CD4-positive, alpha-beta memory T cell (primary cell): Measurements from ENCODE around the gene KRT17. TPM values are rescaled to one million over a fixed set of nuclear protein-coding genes. Genes with fewer than 3 reads are reported as not detected.
A peak's percentile ranks its signal among the peaks of the same experiment; 100 is the strongest.

Source experiments
- CTCF ChIA-PET: fragments of 350-600 bp; sonication (Branson Sonifier 250); formaldehyde crosslinking; loops from one replicate; lab custom pipeline; 2021; ENCODE audit warnings: inconsistent platforms; ENCODE audit not compliant: partially characterized antibody; lab: Charles Lee
- POLR2A ChIA-PET: fragments of 350-600 bp; sonication (Branson Sonifier 250); formaldehyde crosslinking; loops from one replicate; lab custom pipeline; 2021; ENCODE audit not compliant: partially characterized antibody; lab: Charles Lee
- DNase-seq, 5 donors: peaks; one replicate each; pipeline versions ENCODE4 v3.0.0 to v3.0.0-alpha.2; 2020 to 2022; ENCODE audit warnings: mixed read lengths in 1 of 5
- H3K27ac ChIP-seq: one replicate; pipeline ENCODE4 v1.7.0; 2013; ENCODE audit warnings: low read depth, low read length
- H3K27me3 ChIP-seq: 2 replicates; pipeline ENCODE4 v1.7.0; 2013; ENCODE audit warnings: mild to moderate bottlenecking, low read length, moderate library complexity; ENCODE audit not compliant: insufficient read depth
- H3K36me3 ChIP-seq: 2 replicates; pipeline ENCODE4 v1.7.0; 2013; ENCODE audit warnings: mild to moderate bottlenecking, low read length, moderate library complexity; ENCODE audit not compliant: insufficient read depth
- H3K4me1 ChIP-seq: 2 replicates; pipeline ENCODE4 v1.7.0; 2013; ENCODE audit warnings: mild to moderate bottlenecking, low read length, moderate library complexity; ENCODE audit not compliant: insufficient read depth
- H3K4me3 ChIP-seq, 2 donors: one replicate each; pipeline ENCODE4 v1.7.0; 2013; ENCODE audit warnings: low read length in 2 of 2, mild to moderate bottlenecking in 1 of 2
- H3K9me3 ChIP-seq, 2 donors: one replicate each; pipeline ENCODE4 v1.7.0; 2013; ENCODE audit warnings: low read length in 2 of 2, control low read depth in 1 of 2; ENCODE audit not compliant: control insufficient read depth in 1 of 2
- H3K27ac Mint-ChIP-seq, 7 donors: one replicate each; pipeline ENCODE4 v1.8.0; 2020 to 2021; ENCODE audit warnings: mixed read lengths in 7 of 7, mild to moderate bottlenecking in 6 of 7, inconsistent platforms in 3 of 7, moderate library complexity in 3 of 7
- H3K27me3 Mint-ChIP-seq, 2 donors: one replicate each; pipeline ENCODE4 v1.8.0; 2020 to 2021; ENCODE audit warnings: mixed read lengths in 2 of 2
- H3K36me3 Mint-ChIP-seq, 2 donors: one replicate each; pipeline ENCODE4 v1.8.0; 2020 to 2021; ENCODE audit warnings: mixed read lengths in 2 of 2, inconsistent platforms in 1 of 2, mild to moderate bottlenecking in 1 of 2
- H3K4me1 Mint-ChIP-seq, 4 donors: one replicate each; pipeline ENCODE4 v1.8.0; 2020 to 2021; ENCODE audit warnings: mixed read lengths in 4 of 4, mild to moderate bottlenecking in 1 of 4
- H3K4me3 Mint-ChIP-seq, 8 donors: one replicate each; pipeline ENCODE4 v1.8.0; 2020 to 2021; ENCODE audit warnings: mixed read lengths in 8 of 8, mild to moderate bottlenecking in 7 of 8, moderate library complexity in 6 of 8, inconsistent platforms in 3 of 8
- H3K9me3 Mint-ChIP-seq, 8 donors: one replicate each; pipeline ENCODE4 v1.8.0; 2020 to 2021; ENCODE audit warnings: mixed read lengths in 8 of 8, mild to moderate bottlenecking in 5 of 8, inconsistent platforms in 3 of 8, moderate library complexity in 1 of 8
- intact Hi-C: fragments of 100-400 bp; cut with micrococcal nuclease; formaldehyde crosslinking; loops from one replicate; pipeline ENCODE4 v1.15.1; 2023
- polyA plus RNA-seq, 2 donors: library from polyadenylated mRNA; unstranded; fragments of 300-500 nt; fragmentation: Illumina TruSeq; gene quantifications; one replicate each; pipeline ENCODE4 v1.2.3, GENCODE V29; 2021
- total RNA-seq, 2 experiments: library from RNA; stranded (reverse); gene quantifications; one replicate each; pipeline ENCODE4 v1.2.3, GENCODE V29; 2021

Gene KRT17
- total and polyA plus RNA-seq, 4 experiments from 2014 or later = not detected

DNA sequence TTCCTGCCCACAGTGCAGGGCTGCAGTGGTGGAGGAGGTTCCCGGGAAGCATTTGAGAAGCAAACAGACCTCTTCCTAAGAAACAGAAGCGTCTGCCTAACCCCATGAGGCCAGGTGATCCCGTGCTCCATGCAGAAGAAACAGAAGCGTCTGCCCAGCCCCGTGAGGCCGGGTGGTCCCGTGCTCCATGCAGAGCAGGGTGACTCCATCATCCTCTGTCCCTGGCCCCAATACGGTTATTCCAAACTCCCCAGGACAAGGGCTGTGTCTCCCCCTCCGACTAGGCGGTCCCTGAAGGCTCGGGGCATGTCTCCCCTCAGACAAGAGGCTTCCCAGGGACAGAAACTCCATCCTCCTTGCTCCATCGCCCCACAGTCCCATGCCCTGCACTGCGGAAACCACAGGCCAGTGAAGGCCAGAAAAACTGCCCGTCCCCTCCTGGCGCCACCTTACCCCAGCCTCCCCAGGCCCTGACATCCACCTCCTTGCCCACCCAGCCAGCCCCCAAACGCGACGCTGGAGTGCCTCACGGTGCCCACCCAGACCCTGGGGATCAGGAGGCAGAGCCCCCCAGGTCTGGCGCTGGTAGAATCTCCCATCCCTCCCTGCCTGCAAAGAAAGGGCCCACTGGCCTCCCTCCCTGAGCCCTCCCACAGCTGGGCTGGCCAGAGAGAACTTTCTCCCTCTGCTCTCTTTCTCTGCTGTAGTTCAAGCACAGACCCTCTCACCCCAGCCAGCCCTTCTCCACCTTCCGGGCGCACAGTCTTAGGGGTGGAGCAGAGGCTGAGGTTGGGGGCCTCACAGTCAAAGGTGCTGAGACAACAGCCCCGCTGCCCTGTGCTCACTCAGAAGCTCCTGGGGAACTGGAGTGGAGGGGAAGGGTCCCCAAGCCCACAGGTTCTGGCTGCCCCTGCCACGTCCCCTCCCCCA is 30.6 kb upstream of the KRT17 start:
- no peak overlapping the region for H3K27ac ChIP-seq
- CTCF ChIA-PET = interaction anchor here (0.7 to 11.5 kb wide), 2 partner anchors 10 to 744 kb away, joined by 3 to 394 read pairs; no protein-coding TSS in a partner anchor
- no peaks in the 10 kb centered on the region for H3K36me3 ChIP-seq
- H3K4me3 ChIP-seq = no peak overlapping the region
- H3K4me1 ChIP-seq = no peaks in the 10 kb centered on the region
- no peak for DNase-seq
- intact Hi-C loops = no loop called here
- POLR2A ChIA-PET = no interaction called here
- Mint-ChIP-seq H3K36me3 (no peaks in the 10 kb centered on the region), H3K27me3 (peaks cover 0 to 2% of the 10 kb centered on the region in 2 donors), H3K9me3 (peaks cover 0 to 1% (median 0%) of the 10 kb centered on the region in 8 donors), H3K4me3 (no peak overlapping the region), H3K27ac (no peak overlapping the region), H3K4me1 (peaks cover 0 to 4% (median 0%) of the 10 kb centered on the region in 4 donors)
- H3K9me3 ChIP-seq = no peaks in the 10 kb centered on the region
- no peaks in the 10 kb centered on the region for H3K27me3 ChIP-seq

DNA sequence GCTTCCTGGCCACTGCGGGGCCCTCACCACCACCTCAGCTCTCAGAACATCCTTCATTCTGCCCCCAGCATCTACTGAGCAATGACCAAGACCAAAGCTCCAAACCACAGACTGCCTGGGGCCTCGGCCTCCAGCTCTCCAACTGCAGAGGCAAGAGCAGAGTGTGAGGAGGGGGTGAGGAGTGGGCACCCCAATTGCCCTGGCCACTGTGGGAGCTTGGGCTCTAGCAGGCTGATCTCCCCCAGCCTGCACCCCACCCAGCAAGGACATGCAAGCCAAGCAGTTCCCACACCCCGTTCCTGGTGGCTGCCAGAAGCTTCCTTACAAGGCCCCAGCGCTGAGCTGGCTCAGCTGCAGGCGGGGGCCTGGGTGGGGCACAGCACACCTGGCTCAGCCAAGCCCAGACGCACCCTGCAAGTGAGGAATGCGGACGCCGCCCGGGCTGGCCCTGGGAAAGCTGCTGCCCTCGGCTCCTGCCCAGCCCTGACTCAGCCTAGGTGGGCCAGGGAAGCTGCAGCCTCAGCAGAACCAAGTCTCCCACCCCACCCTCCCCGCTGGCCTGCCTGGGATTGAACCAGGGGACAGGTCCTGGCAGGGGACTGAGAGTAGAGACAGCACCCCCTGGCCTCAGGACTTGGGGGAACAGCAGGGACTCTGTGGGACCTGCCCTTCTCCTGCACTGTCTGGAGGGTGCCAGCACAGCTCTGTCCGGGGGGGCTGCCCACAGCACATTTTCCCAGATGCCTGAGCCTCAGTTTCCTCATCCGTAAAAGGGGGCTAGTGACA is 29.7 kb upstream of the KRT17 start:
- Histone ChIP-seq H3K27ac (no peak overlapping the region), H3K4me3 (no peak overlapping the region), H3K9me3 (no peaks in the 10 kb centered on the region), H3K27me3 (no peaks in the 10 kb centered on the region), H3K4me1 (no peaks in the 10 kb centered on the region), H3K36me3 (no peaks in the 10 kb centered on the region)
- Mint-ChIP-seq H3K27ac (no peak overlapping the region), H3K4me3 (no peak overlapping the region), H3K36me3 (no peaks in the 10 kb centered on the region), H3K4me1 (peaks cover 0 to 4% (median 0%) of the 10 kb centered on the region in 4 donors), H3K27me3 (peaks cover 0 to 2% of the 10 kb centered on the region in 2 donors), H3K9me3 (peaks cover 0 to 1% (median 0%) of the 10 kb centered on the region in 8 donors)
- intact Hi-C loops = no loop called here
- no peak for DNase-seq
- CTCF ChIA-PET = interaction anchor here (0.7 to 11.5 kb wide), 5 partner anchors 11 to 743 kb away, joined by 3 to 394 read pairs (median 3); no protein-coding TSS in a partner anchor
- POLR2A ChIA-PET = no interaction called here

DNA sequence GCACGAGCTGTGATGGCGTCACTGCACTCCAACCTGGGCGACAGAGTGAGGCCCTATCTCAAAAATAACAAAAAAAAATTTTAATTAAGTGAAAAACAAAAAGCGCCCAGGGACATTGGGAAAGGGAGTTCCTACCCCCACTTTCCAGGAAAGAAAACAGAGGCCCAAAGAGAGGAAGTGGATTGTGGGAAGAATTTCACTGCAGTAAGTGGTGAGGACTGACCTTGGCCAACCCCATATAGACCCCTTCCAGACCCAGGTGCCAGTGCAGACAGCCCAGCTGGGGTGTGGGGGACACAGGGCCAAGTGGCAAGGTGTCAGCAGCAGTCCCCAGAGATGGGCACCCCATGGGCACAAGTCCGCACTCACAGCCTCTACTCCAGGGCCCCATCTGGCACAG is 29.0 kb upstream of the KRT17 start:
- Mint-ChIP-seq H3K36me3 (no peaks in the 10 kb centered on the region), H3K4me3 (no peak overlapping the region), H3K4me1 (peaks cover 2 to 6% (median 5%) of the 10 kb centered on the region in 4 donors), H3K27me3 (peaks cover 0 to 2% of the 10 kb centered on the region in 2 donors), H3K9me3 (peaks cover 0 to 1% (median 0%) of the 10 kb centered on the region in 8 donors), H3K27ac (no peak overlapping the region)
- ChIA-PET CTCF (interaction anchor here (0.9 to 11.5 kb wide), 4 partner anchors 11 to 104 kb away, joined by 3 to 394 read pairs (median 5); no protein-coding TSS in a partner anchor), POLR2A (no interaction called here)
- Histone ChIP-seq H3K36me3 (no peaks in the 10 kb centered on the region), H3K27ac (no peak overlapping the region), H3K27me3 (no peaks in the 10 kb centered on the region), H3K4me1 (peaks cover 5% of the 10 kb centered on the region), H3K4me3 (no peak overlapping the region), H3K9me3 (no peaks in the 10 kb centered on the region)
- intact Hi-C loops = no loop called here
- DNase-seq = no peak

DNA sequence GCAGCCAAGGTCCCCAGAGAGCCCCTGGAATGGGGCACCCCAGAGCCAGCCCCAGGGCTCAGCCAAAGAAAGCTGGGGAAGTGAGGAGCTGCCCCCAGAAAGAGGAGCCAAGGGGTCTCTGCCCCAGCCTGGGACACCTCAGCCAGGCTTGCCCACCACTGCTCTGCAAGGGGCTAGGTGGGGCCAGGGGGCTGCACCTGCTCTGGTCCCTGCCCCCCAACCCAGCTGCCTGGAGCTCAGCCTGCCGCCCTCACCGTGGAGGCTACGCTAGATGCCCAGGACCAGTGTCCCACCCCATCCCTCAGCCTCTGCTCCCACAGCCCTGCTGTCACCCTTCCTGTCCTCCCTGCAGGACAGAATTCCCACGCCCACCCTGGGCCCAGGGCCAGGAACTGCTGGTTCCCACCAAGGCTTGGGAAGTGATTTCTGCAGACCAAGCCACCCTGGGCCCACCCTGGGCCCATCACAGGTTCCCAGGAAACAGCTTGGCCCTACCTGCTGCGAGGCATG is 28.1 kb upstream of the KRT17 start:
- no peaks in the 10 kb centered on the region for H3K36me3 ChIP-seq
- Mint-ChIP-seq H3K4me1 (peaks cover 2 to 11% (median 8%) of the 10 kb centered on the region in 4 donors), H3K36me3 (no peaks in the 10 kb centered on the region), H3K9me3 (peaks cover 0 to 1% (median 0%) of the 10 kb centered on the region in 8 donors), H3K27ac (no peak overlapping the region), H3K27me3 (peaks cover 0 to 2% of the 10 kb centered on the region in 2 donors), H3K4me3 (no peak overlapping the region)
- ChIA-PET POLR2A (no interaction called here), CTCF (interaction anchor here (1.0 to 11.5 kb wide), 4 partner anchors 13 to 103 kb away, joined by 3 to 394 read pairs (median 5); no protein-coding TSS in a partner anchor)
- no peaks in the 10 kb centered on the region for H3K27me3 ChIP-seq
- H3K4me3 ChIP-seq = no peak overlapping the region
- DNase-seq = no peak
- H3K9me3 ChIP-seq = no peaks in the 10 kb centered on the region
- peaks cover 13% of the 10 kb centered on the region for H3K4me1 ChIP-seq
- H3K27ac ChIP-seq = no peak overlapping the region
- intact Hi-C loops = no loop called here

DNA sequence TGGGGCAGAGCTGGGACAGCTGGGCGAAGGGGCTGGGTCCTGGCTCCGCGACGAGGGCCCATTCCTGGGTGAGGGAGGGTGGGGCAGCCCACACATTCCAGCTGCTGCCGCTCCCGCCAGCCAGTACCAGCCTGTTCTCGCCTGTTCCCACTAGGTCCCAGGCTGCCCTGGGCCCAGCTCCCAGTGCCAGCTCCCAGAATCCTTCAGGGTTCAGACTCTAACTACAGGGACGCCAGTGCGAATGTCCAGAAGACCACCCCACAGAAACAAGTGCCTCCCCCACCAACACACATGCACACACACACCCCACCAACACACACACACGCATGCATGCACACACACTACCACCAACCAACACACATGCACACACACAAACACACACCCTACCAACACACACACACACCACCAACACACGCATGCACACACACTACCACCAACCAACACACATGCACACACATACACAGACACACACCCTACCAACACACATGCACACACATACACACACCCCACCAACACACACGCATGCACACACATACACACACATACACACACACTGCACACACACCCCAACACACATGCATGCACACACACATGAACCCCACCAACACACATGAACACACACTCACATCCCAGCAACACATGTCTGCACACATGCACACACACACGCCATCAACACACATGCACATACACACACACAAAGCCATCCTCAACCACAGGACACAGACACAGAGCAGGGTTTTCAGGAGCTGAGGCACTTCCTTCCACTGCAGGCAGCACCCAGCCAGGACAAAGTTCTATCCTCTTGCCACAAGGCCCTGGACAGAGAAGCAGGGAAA is 27.5 kb upstream of the KRT17 start:
- Histone ChIP-seq H3K4me3 (no peak overlapping the region), H3K27me3 (no peaks in the 10 kb centered on the region), H3K27ac (no peak overlapping the region), H3K36me3 (no peaks in the 10 kb centered on the region), H3K4me1 (peaks cover 13% of the 10 kb centered on the region), H3K9me3 (no peaks in the 10 kb centered on the region)
- H3K27ac Mint-ChIP-seq = peak overlapping the region in 3 of 7 donors; percentile 2 to 67 (median 10)
- peaks cover 2 to 11% (median 8%) of the 10 kb centered on the region in 4 donors for H3K4me1 Mint-ChIP-seq
- H3K36me3 Mint-ChIP-seq = no peaks in the 10 kb centered on the region
- ChIA-PET CTCF (interaction anchor here (1.0 to 11.5 kb wide), 5 partner anchors 13 to 793 kb away, joined by 3 to 394 read pairs (median 7); no protein-coding TSS in a partner anchor), POLR2A (interaction anchor here (1.0 kb wide), 1 partner anchor 36 kb away, joined by 3 read pairs; the partner anchor contains the start of gene EIF1)
- H3K27me3 Mint-ChIP-seq = peaks cover 0 to 2% of the 10 kb centered on the region in 2 donors
- H3K4me3 Mint-ChIP-seq = peak overlapping the region in 2 of 8 donors; percentile 39 to 46
- peaks cover 0 to 1% (median 0%) of the 10 kb centered on the region in 8 donors for H3K9me3 Mint-ChIP-seq
- intact Hi-C loops = no loop called here
- no peak for DNase-seq
